RPMI8226 (cell line): ENCODE results near the gene ANKRD40CL.
"Not testable (repeated sequence)": the region's sequence is repeated elsewhere in the genome, so short reads cannot be mapped to it uniquely, and the experiment has no call there.

ENCODE experiments used
- DNase-seq: peaks from one replicate; pipeline ENCODE4 v3.0.0-alpha.2; 2015

Gene ANKRD40CL

GRCh38 chr17:50758524-50758923 is 8.8 kb downstream of the ANKRD40CL start:
- peak; percentile 64 for DNase-seq

DNA sequence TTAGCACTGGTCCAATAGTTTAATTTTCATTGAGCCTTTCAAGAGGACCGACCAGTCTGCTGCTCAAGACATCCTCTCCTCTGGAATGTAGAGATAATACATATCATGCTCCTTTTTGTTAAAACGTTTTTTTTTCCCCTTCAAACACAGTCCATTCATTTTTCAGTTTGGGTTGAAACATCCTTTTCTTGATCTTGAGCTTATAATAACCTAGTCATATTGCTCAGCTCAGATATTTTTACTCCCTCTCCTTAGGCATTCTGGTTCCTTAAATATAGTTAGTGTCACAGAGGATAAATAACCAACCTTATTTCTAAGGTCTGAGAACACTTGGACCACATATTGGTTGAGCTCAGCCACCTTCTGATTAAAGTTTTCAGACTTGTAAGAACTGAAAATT is 12.8 kb downstream of the ANKRD40CL start:
- DNase-seq, result no peak

DNA sequence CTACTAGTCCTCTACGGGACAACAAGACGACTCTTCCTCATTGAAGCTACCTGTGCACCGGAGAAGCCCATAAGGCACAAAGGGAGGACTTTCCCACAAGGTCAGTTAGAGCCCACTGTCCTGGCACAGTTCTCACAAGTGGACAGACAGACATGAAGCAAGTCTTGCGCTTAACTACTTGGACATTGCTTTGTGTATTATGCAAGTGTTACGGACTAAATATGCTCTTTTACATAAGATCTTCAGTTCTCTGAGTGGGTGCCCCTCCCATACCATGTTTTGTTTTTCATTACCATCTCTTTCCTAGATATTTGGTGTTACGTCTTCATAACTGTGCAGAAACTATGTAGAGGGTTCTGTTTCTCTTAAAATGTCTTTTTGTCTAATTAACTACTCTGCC is 18.1 kb downstream of the ANKRD40CL start:
- DNase-seq, result no peak

GRCh38 chr17:50745631-50746030 is 21.7 kb downstream of the ANKRD40CL start:
- no peak for DNase-seq

DNA sequence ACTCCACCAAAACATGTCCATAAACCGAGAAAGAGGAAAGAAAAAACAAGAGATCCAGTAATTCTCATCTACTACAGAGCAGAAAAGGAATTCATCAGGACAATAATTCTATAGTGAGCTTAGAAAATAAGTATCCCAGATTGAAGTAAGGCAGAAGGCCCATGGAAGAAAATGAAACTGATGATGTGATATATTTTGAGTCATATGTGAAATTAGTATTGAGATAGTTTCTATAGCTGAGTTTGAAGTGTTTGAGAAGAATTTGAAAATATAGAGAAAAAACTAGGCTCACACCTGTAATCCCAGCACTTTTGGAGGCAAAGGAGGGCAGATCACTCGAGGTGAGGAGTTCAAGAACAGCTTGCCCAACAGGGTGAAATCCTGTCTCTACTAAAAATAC is 28.2 kb downstream of the ANKRD40CL start:
- no peak for DNase-seq

GRCh38 chr17:50737118-50737698 is 30.1 kb downstream of the ANKRD40CL start:
- no peak for DNase-seq

DNA sequence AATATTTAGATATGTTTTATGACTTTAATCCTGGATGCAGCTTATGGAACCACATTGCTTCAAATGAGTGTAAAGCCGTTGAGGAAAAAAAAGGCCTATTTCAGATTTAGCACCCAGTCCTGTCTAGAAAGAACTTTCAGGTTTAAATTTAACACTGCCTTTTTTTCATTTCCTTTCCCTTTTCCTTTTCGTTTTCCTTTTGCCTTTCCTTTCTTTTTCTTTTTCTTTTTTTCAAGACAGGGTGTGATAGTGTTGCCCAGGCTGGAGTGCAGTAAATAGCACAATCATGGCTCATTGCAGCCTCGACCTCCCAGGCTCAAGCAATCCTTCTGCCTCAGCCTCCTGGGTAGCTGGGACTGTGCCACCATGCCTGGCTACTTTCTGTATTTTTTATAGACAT is 32.0 kb downstream of the ANKRD40CL start:
- no peak for DNase-seq

DNA sequence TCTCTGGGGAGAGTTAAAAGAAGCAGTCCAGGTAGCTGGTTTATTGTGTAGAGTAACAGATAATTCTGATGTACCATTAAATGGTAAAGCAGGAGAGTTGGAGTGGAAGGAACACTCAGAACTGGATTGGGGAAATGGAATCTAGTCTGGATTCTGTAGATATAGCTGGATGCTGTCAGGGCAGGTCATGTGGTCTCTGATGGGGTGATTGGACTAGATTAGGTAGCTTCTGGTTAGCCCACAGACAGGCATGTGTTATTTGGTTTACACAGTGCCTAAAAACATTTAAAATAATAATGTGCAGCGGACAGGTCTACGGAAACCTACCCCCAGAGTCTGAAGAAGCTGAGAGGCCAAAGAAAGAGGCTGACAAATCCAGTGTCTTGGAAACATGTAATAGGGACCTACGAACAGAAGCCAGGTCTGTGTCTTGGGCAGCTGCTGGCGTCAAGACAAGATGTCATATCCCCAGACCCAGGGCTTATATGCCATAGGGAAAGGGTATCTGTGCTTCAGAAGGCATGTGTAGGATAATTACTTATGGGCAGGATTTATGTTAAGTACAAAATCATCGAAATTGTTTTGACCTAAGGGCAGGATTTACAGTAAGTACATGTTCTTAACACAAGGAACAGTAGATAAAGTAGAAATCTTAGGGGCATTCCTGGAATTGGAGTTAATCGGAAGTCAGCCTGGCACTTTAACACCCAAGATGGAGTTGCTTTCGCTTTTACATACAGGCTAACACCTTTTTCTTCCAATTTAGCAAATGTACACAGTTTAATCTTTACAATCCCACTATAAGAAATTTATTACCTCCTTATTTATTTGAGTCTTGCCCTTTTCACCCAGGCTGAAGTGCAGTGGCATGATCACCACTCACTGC is 35.5 kb downstream of the ANKRD40CL start:
- no peak for DNase-seq

DNA sequence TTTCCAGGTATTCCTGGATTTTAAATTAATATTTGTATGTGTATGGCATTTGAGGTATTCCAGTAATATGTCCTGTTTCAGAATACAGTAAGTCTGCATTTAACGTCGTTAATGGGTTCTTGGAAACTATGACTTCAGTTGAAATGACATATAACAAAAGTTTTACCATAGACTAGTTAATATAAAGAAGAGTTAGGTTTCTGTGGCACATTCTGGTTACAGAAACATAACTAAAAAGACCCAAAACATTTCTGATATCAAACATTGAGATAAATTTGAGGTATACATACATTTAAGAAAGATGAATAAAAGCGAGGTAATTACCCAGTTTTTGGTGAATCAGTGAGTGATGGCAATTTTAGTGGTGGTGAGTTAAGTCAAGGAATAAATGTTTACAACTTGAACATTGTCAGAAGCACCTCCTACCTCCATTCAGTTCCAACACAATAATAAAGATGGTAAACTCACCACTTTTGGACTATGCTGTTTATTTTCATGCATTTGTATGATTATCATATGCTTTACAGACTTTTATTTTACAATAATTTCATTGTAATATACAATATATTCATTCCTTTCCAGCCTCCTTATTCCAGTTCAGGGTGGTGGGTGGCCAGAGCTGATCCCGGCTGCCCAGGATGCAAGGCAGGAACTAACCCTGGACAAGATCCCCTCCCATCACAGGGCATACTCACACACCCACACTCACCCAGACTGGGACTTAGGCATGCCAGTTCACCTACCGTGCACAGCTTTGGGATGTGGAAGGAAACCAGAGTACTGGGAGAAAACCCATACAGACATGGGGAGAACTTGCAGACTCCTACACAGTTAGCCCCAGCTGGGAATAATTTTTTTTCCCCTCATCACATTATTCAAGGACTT is 38.2 kb downstream of the ANKRD40CL start:
- DNase-seq, result no peak

DNA sequence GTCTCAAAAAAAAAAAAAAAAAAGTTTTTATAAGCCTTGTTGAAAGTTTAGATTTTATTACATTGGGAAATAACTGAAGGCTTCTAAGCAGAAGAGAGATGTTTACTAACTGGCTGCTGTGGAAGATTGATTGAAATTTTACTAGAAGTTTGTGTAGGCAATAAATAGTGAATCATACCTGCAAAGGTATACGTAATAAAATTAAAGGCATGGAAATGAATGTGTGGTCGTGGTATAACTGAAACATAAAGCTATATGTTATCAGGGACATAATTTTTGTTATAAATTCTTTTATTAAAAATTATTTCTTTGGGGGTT is 39.2 kb downstream of the ANKRD40CL start:
- no peak for DNase-seq

DNA sequence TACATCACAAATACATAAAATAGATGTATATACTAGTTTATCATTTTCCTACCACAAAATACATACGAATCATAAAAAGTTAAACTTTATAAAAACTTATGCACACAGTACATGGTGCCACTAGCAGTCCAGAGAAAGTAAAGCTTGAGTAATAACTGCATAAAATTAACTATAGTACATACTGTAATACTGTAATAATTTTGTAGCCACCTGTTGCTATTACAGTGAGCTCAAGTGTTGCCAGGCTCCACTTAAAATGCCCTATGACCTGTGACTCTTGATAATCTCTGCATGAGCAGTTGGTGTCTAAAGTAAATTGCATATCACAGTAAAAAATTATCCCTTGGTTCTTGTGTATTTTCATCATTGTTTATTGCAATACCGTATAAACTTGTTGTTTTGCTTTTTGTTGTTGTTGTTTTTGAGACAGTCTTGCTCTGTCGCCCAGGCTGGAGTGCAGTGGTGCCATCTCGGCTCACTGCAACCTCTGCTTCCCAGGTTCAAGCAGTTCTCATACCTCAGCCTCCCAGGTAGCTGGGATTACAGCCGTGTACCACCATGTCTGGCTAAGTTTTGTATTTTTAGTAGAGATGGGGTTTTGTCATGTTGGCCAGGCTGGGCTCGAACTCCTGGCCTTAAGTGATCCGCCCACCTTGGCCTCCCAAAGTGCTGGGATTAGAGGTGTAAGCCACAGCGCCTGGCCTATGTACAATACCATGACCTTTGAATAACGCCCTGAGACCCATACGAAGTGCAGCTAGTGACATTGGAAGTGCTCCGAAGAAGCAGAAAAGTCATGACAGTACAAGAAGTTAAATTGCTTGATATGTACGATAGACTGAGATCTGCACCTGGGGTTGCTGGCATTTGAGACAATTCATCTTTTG is 41.3 kb downstream of the ANKRD40CL start:
- no peak for DNase-seq

GRCh38 chr17:50724622-50725021 is 42.7 kb downstream of the ANKRD40CL start:
- DNase-seq, result not testable (repeated sequence)

DNA sequence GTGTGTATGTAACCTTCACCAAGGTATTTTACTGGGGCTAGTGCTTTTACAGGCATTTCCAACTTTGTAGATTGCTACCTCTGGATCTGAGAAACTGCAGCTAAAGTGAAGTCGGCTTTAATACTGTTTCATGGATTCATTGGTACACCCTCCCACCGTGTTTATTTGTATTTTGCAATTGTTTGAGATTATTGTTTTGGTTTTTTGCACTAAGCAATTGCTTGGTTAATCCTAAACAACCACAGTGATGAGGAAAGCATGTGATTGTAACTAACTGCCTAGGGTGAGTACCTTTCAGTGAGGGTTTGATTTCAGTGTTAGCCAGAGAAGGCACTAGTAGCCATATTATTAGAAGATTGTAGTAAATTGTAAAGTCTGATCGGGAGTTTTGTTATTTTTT is 44.6 kb downstream of the ANKRD40CL start:
- DNase-seq, result no peak

- DNase-seq, result peak; percentile 35
These were observed 45.9 kb downstream of the ANKRD40CL start for GRCh38 chr17:50721194-50722010.

DNA sequence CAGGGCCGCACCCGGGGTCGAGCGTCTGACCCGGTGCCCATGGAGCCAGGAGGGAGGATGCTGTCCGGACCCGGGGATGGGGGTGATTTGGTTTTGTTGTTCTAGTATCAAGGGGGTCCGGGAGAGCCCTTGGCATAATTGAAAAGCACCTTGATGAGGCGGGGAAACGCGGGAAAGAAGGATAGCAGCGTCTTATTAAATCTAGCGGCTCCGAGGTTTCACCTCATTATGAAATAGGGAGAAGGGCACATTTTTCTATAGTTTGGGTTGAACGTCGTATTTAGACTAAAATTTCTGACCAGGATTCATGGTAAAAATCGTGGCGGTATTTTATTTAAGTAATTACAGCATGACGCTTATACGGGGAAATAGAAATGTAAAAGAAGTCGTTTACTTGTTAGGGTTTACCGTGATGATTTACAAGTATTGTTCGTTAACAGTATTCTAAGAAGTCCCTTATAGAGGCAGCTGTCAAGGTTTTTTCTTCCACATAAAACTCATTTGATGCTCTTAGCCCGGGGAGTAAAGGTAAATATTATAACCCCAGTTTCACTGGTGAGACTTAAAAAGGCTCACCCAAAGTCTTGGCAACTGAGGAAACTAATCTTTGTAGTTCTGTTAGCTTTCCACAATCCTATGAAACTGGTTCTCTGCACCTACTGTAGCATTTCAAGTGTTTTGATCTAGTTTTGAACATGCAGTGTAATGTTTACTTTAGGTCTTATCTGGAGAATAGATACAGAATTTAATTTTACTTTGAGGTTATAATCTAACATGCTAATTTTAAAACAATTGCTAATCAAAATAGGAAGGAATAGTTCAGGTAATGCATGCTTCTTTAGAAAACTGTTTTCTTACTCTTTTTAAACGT is 47.2 kb downstream of the ANKRD40CL start:
- DNase-seq, result no peak

GRCh38 chr17:50719144-50719923 is 48.0 kb downstream of the ANKRD40CL start, which contains the start of gene LUC7L3:
TSS of gene LUC7L3 (plus strand) at chr17:50719603. CDS start at chr17:50719733, 130 bp downstream.
- peak; percentile 97 for DNase-seq

DNA sequence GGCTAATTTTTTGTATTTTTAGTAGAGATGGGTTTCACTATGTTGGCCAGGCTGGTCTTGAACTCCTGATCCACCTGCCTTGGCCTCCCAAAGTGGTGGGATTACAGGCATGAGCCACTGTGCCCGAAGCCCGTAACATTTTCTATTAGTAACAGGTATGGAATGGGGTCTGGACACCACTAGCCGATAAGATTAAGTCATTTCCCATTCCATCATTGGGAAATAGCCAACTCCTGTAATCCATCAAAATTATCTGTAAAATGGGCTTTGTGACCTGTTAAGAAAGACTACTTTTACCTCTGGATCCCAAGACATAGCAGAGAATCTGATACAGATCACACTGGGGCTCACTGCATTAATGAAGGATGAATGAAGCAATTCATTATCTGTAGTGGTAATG is 51.8 kb downstream of the ANKRD40CL start:
- DNase-seq, result no peak

- no peak for DNase-seq
These were observed 54.7 kb downstream of the ANKRD40CL start for GRCh38 chr17:50712641-50713040.
